HG03025 (cell line): ENCODE measurements around the gene ALOX15.

Source experiments
- ATAC-seq: cut with Tn5 transposase; IDR thresholded peaks from one replicate; pipeline ENCODE4 v1.9.1; 2021; ENCODE audit warnings: mild to moderate bottlenecking, moderate library complexity; ENCODE audit not compliant: unreplicated experiment, low FRiP score

Gene ALOX15

GRCh38 chr17:4582691-4583090, 58.8 kb downstream of the ALOX15 start:
- no peak for ATAC-seq

- no peak for ATAC-seq
Measured at GRCh38 chr17:4582101-4582501, 59.4 kb downstream of the ALOX15 start.
